Measurements from ENCODE around the gene PIP4K2C.
"Not testable (repeated sequence)": the region's sequence is repeated elsewhere in the genome, so short reads cannot be mapped to it uniquely, and the experiment has no call there.

PIP4K2C gene

DNA sequence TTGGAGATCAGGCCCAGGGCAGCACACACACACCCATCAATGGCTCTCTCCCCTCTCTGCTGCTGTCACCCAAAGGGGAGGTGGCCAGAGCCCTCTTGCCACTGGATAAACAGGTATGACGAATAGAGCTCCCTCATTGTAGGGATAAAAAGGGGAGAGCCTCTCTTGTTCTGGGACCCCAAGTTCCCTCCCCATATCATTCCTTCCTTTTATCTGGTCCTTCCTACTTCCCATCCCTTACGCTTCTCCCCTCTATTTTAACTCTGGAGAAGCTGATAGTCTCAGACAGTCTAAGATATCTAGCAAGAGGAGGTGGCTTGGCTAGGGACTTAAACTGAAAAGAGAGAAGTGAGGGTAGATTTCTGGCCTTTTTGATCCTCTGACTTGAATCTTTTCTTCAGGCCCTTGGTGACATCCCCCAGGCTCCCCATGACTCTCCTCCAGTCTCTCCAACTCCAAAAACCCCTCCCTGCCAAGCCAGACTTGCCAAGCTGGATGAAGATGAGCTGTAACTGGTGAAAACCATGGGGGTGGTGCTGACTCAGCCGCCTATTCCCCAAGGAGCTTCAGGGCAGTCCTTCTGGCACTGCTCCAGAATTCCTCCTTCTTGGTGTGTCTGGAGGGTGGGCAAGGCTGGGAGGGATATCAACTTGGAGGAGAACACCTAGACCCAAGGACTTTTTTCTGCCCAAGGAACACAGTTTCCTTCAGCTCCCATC is 25.6 kb downstream of the PIP4K2C start:
- H3K9me3 ChIP-seq (replicated peaks; ENCODE audit: insufficient read depth, low read length), result no peaks in the 10 kb centered on the region
- H3K4me3 ChIP-seq (ENCODE audit: low read length), result no peak overlapping the region
- no peaks in the 10 kb centered on the region for H3F3A ChIP-seq (ENCODE audit: insufficient read depth, low read length)
- H2AFZ ChIP-seq (ENCODE audit: low read length), result no peak overlapping the region
- no peak overlapping the region for H3K27ac ChIP-seq (ENCODE audit: low read length)
- H3K9ac ChIP-seq (ENCODE audit: low read length), result no peak overlapping the region
- no peaks in the 10 kb centered on the region for H4K20me1 ChIP-seq (ENCODE audit: insufficient read depth, low read length)
- H3K4me1 ChIP-seq (ENCODE audit: low read length), result peaks cover 10% of the 10 kb centered on the region
- no peak overlapping the region for H3K4me2 ChIP-seq (ENCODE audit: low read depth, low read length)
- H3K36me3 ChIP-seq (replicated peaks; ENCODE audit: insufficient read depth, low read length), result no peaks in the 10 kb centered on the region
- no peaks in the 10 kb centered on the region for H3K9me2 ChIP-seq (replicated peaks; ENCODE audit: insufficient read depth, low read length)
- no peak for DNase-seq
- TF ChIP-seq, protein P1, sequence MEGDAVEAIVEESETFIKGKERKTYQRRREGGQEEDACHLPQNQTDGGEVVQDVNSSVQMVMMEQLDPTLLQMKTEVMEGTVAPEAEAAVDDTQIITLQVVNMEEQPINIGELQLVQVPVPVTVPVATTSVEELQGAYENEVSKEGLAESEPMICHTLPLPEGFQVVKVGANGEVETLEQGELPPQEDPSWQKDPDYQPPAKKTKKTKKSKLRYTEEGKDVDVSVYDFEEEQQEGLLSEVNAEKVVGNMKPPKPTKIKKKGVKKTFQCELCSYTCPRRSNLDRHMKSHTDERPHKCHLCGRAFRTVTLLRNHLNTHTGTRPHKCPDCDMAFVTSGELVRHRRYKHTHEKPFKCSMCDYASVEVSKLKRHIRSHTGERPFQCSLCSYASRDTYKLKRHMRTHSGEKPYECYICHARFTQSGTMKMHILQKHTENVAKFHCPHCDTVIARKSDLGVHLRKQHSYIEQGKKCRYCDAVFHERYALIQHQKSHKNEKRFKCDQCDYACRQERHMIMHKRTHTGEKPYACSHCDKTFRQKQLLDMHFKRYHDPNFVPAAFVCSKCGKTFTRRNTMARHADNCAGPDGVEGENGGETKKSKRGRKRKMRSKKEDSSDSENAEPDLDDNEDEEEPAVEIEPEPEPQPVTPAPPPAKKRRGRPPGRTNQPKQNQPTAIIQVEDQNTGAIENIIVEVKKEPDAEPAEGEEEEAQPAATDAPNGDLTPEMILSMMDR (IDR thresholded peaks at IDR 0.05; ENCODE audit: low read length), result no peak
- no peak for TF ChIP-seq EZH2 (optimal IDR thresholded peaks at IDR 0.05; ENCODE audit: low read depth, low read length)
- no peak for TF ChIP-seq EZH2phosphoT487 (IDR thresholded peaks at IDR 0.05; ENCODE audit: low read length)
- no peaks in the 10 kb centered on the region for H3K79me2 ChIP-seq (ENCODE audit: low read length)
- H3K27me3 ChIP-seq (replicated peaks; ENCODE audit: insufficient read depth, low read length), result peaks cover 36% of the 10 kb centered on the region

DNA sequence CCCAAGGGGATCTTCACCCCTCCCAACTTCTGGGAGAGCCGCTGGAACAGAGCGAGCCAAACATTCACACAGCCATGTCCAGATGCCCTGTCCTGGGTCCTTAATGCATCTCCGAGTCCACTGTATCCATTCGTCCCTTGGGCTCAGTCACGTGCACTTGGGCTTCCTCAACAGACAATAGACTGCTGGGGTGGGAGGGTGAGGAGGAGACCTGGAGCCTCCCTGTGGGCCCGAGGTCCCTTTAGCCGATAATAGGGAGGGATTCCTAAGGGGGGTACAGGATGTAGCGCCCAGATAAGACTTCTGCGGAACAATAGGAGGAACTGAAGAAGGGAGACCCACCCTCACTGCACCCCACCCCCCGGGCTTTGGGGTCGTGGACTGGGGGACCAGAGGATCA is 26.9 kb downstream of the PIP4K2C start:
- Histone ChIP-seq H3K4me1 (ENCODE audit: low read length) (peaks cover 11% of the 10 kb centered on the region), H4K20me1 (ENCODE audit: insufficient read depth, low read length) (no peaks in the 10 kb centered on the region), H3K9ac (ENCODE audit: low read length) (no peak overlapping the region), H3K36me3 (replicated peaks; ENCODE audit: insufficient read depth, low read length) (no peaks in the 10 kb centered on the region), H3K4me2 (ENCODE audit: low read depth, low read length) (no peak overlapping the region), H3K4me3 (ENCODE audit: low read length) (no peak overlapping the region), H2AFZ (ENCODE audit: low read length) (no peak overlapping the region), H3K27me3 (replicated peaks; ENCODE audit: insufficient read depth, low read length) (peaks cover 43% of the 10 kb centered on the region), H3K9me3 (replicated peaks; ENCODE audit: insufficient read depth, low read length) (no peaks in the 10 kb centered on the region), H3K9me2 (replicated peaks; ENCODE audit: insufficient read depth, low read length) (no peaks in the 10 kb centered on the region), H3K79me2 (ENCODE audit: low read length) (no peaks in the 10 kb centered on the region), H3K27ac (ENCODE audit: low read length) (no peak overlapping the region), H3F3A (ENCODE audit: insufficient read depth, low read length) (no peaks in the 10 kb centered on the region)
- no peak for DNase-seq
- TF ChIP-seq EZH2phosphoT487 (IDR thresholded peaks at IDR 0.05; ENCODE audit: low read length) (no peak), EZH2 (optimal IDR thresholded peaks at IDR 0.05; ENCODE audit: low read depth, low read length) (no peak)
- TF ChIP-seq, protein P1 (IDR thresholded peaks at IDR 0.05; ENCODE audit: low read length), result no peak

GRCh38 chr12:57618431-57618830 is 27.4 kb downstream of the PIP4K2C start:
- not testable (repeated sequence) for H3K9me3 ChIP-seq (replicated peaks; ENCODE audit: insufficient read depth, low read length); H3F3A ChIP-seq (ENCODE audit: insufficient read depth, low read length); H3K4me2 ChIP-seq (ENCODE audit: low read depth, low read length); H3K79me2 ChIP-seq (ENCODE audit: low read length); H2AFZ ChIP-seq (ENCODE audit: low read length); H4K20me1 ChIP-seq (ENCODE audit: insufficient read depth, low read length); H3K4me3 ChIP-seq (ENCODE audit: low read length); H3K27ac ChIP-seq (ENCODE audit: low read length); H3K36me3 ChIP-seq (replicated peaks; ENCODE audit: insufficient read depth, low read length); H3K9ac ChIP-seq (ENCODE audit: low read length); H3K9me2 ChIP-seq (replicated peaks; ENCODE audit: insufficient read depth, low read length); DNase-seq
- peaks cover 45% of the 10 kb centered on the region for H3K27me3 ChIP-seq (replicated peaks; ENCODE audit: insufficient read depth, low read length)
- H3K4me1 ChIP-seq (ENCODE audit: low read length), result peaks cover 11% of the 10 kb centered on the region

- Histone ChIP-seq H3K9me2 (replicated peaks; ENCODE audit: insufficient read depth, low read length) (no peaks in the 10 kb centered on the region), H2AFZ (ENCODE audit: low read length) (no peak overlapping the region), H3K79me2 (ENCODE audit: low read length) (no peaks in the 10 kb centered on the region), H3K4me2 (ENCODE audit: low read depth, low read length) (no peak overlapping the region), H4K20me1 (ENCODE audit: insufficient read depth, low read length) (no peaks in the 10 kb centered on the region), H3K4me3 (ENCODE audit: low read length) (no peak overlapping the region), H3K27me3 (replicated peaks; ENCODE audit: insufficient read depth, low read length) (peaks cover 50% of the 10 kb centered on the region), H3K27ac (ENCODE audit: low read length) (no peak overlapping the region), H3K9ac (ENCODE audit: low read length) (no peak overlapping the region), H3K4me1 (ENCODE audit: low read length) (peaks cover 8% of the 10 kb centered on the region), H3F3A (ENCODE audit: insufficient read depth, low read length) (no peaks in the 10 kb centered on the region), H3K36me3 (replicated peaks; ENCODE audit: insufficient read depth, low read length) (no peaks in the 10 kb centered on the region), H3K9me3 (replicated peaks; ENCODE audit: insufficient read depth, low read length) (no peaks in the 10 kb centered on the region)
- no peak for DNase-seq
- TF ChIP-seq EZH2phosphoT487 (IDR thresholded peaks at IDR 0.05; ENCODE audit: low read length) (no peak), EZH2 (optimal IDR thresholded peaks at IDR 0.05; ENCODE audit: low read depth, low read length) (no peak)
- TF ChIP-seq, protein P1 (IDR thresholded peaks at IDR 0.05; ENCODE audit: low read length), result no peak
These were observed 28.0 kb downstream of the PIP4K2C start for GRCh38 chr12:57618966-57619433.

Data from MM.1S (cell line).